Neural crest cell (in vitro differentiated cells): ENCODE measurements around the gene RNF145. TPM values are rescaled to one million over a fixed set of nuclear protein-coding genes. Genes with fewer than 3 reads are reported as not detected.

Experiments used
- DNase-seq: peaks from one replicate; pipeline ENCODE4 v3.0.0; 2021; ENCODE audit warnings: low read depth, mixed read lengths, low spot score
- H3K27ac Mint-ChIP-seq: one replicate; pipeline ENCODE4 v1.8.0; 2021; ENCODE audit warnings: mild to moderate bottlenecking, mixed read lengths; ENCODE audit not compliant: unreplicated experiment
- H3K27me3 Mint-ChIP-seq: 2 replicates; pipeline ENCODE4 v1.8.0; 2021; ENCODE audit warnings: low read depth, mild to moderate bottlenecking, mixed read lengths
- H3K36me3 Mint-ChIP-seq: 2 replicates; pipeline ENCODE4 v1.8.0; 2021; ENCODE audit warnings: low read depth, mild to moderate bottlenecking, mixed read lengths
- H3K4me1 Mint-ChIP-seq: 2 replicates; pipeline ENCODE4 v1.8.0; 2021; ENCODE audit warnings: mixed read lengths
- H3K4me3 Mint-ChIP-seq: one replicate; pipeline ENCODE4 v1.8.0; 2021; ENCODE audit warnings: mild to moderate bottlenecking, mixed read lengths
- H3K9me3 Mint-ChIP-seq: 2 replicates; pipeline ENCODE4 v1.8.0; 2021; ENCODE audit warnings: mixed read lengths
- total RNA-seq: library from RNA; stranded (reverse); gene quantifications from 2 replicates; pipeline ENCODE4 v1.2.1, GENCODE V29; 2021
- TF ChIP-seq, protein P1 (sequence below): fragments of 200-600 bp; sonication (generic); conservative IDR thresholded peaks from 2 replicates; pipeline ENCODE4 v1.5.0; 2021; ENCODE audit warnings: antibody characterized with exemption, mild to moderate bottlenecking

Gene RNF145
- total RNA-seq, 1 donor from 2014 or later = 95.2 TPM

DNA sequence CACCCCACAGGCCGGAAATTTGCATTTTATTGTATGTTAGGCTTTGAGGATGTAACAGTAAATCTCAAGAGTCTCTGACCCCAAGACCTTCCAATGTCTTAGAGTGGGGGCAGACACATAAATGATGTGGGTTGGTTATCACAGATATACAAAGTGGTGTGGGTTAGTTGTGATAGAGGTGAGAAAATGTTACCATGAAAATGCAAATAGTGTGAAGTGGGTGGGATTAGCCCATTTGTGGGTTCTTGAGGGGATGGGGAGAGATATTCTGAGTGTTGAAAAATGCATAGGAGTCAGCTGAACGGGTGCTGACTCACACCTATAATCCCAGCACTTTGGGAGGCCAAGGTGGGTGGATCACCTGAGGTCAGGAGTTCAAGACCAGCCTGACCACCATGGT lies 7.9 kb upstream of the RNF145 start:
- H3K4me1 Mint-ChIP-seq = peaks cover 3% of the 10 kb centered on the region
- no peak overlapping the region for H3K27ac Mint-ChIP-seq
- H3K27me3 Mint-ChIP-seq = peaks cover 3% of the 10 kb centered on the region
- TF ChIP-seq, protein P1, sequence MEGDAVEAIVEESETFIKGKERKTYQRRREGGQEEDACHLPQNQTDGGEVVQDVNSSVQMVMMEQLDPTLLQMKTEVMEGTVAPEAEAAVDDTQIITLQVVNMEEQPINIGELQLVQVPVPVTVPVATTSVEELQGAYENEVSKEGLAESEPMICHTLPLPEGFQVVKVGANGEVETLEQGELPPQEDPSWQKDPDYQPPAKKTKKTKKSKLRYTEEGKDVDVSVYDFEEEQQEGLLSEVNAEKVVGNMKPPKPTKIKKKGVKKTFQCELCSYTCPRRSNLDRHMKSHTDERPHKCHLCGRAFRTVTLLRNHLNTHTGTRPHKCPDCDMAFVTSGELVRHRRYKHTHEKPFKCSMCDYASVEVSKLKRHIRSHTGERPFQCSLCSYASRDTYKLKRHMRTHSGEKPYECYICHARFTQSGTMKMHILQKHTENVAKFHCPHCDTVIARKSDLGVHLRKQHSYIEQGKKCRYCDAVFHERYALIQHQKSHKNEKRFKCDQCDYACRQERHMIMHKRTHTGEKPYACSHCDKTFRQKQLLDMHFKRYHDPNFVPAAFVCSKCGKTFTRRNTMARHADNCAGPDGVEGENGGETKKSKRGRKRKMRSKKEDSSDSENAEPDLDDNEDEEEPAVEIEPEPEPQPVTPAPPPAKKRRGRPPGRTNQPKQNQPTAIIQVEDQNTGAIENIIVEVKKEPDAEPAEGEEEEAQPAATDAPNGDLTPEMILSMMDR = no peak
- H3K4me3 Mint-ChIP-seq = no peak overlapping the region
- no peaks in the 10 kb centered on the region for H3K9me3 Mint-ChIP-seq
- DNase-seq = no peak
- H3K36me3 Mint-ChIP-seq = no peaks in the 10 kb centered on the region

DNA sequence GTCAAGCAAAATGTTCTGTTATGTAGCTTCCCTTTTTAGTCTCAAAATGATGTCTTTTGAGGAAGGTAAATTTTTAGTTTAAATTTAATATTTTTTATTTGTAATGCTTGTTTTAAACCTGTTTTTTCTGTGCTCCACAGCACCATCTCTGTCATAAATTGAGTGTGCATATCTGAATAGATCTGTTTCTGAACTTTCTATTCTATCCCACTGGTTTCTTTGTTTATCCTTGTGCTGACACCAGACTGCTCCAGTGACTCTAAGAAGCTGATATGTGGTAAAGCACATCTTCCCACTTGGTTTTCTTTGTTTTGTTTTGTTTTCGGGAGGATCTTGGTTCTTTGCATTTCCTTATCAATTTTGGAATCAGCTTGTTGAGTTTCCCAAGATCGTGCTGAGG lies 7.1 kb upstream of the RNF145 start:
- TF ChIP-seq, protein P1 = no peak
- H3K9me3 Mint-ChIP-seq = no peaks in the 10 kb centered on the region
- no peak overlapping the region for H3K4me3 Mint-ChIP-seq
- peaks cover 3% of the 10 kb centered on the region for H3K4me1 Mint-ChIP-seq
- no peaks in the 10 kb centered on the region for H3K36me3 Mint-ChIP-seq
- no peak for DNase-seq
- peaks cover 3% of the 10 kb centered on the region for H3K27me3 Mint-ChIP-seq
- no peak overlapping the region for H3K27ac Mint-ChIP-seq

DNA sequence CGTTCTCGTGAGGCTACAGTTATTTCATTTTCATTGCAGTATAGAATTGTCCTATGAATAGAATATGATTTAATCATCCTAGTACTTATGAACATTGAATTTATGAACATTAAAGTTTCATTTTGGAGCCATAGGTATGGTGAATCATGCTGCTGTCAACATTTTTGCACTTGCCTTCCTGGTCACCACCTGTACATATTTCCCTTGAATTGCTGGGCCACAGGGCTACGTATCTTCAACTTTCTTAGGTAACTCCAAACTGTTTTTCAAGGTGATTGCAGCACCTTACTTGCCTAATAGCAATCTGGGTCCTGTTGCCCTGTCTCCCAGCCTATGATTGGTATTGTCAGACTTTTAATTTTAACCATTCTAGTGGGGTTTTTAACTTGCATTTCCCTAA lies 6.5 kb upstream of the RNF145 start:
- no peak overlapping the region for H3K27ac Mint-ChIP-seq
- peaks cover 3% of the 10 kb centered on the region for H3K4me1 Mint-ChIP-seq
- TF ChIP-seq, protein P1 = no peak
- no peaks in the 10 kb centered on the region for H3K9me3 Mint-ChIP-seq
- no peak for DNase-seq
- peaks cover 3% of the 10 kb centered on the region for H3K27me3 Mint-ChIP-seq
- no peak overlapping the region for H3K4me3 Mint-ChIP-seq
- no peaks in the 10 kb centered on the region for H3K36me3 Mint-ChIP-seq

DNA sequence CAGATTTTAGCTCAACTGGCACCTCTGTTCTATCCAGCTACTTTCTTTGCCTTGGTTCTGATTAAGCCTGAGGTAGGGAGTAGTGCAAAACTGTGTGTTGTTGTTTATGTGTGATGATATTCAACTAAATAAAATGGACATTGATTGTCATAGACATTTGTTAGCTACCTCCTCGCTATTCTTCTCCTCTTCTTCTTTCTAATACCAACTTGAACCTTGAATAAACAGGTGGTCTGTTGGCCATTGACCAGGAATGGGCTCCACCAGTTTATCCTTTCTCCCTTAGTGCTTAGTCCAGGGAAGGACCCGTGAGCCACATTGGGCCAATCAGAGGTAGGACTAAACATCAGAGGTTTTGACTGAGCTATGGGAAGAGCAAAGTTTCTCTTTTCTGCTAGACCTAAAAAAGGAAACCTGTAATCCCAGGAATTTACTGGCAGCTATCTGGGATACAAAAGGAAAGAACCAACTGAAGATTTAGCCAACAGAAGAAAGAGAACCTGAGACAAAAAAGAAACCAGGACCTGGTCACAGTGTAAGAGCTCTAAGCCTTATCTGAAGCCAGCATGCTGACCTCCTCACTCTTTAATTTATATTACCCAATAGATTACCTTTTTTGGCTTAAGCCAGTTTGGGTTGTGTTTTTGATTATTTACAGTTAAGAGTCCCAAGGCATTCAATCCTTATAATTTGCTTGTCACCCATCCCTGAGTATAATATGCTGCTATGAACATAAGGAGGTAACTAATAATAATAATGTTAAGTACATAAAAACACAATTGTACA lies 5.3 kb upstream of the RNF145 start:
- H3K4me3 Mint-ChIP-seq = no peak overlapping the region
- DNase-seq = no peak
- H3K9me3 Mint-ChIP-seq = no peaks in the 10 kb centered on the region
- H3K27me3 Mint-ChIP-seq = peaks cover 3% of the 10 kb centered on the region
- H3K4me1 Mint-ChIP-seq = peaks cover 14% of the 10 kb centered on the region
- H3K27ac Mint-ChIP-seq = no peak overlapping the region
- H3K36me3 Mint-ChIP-seq = no peaks in the 10 kb centered on the region
- TF ChIP-seq, protein P1 = no peak

DNA sequence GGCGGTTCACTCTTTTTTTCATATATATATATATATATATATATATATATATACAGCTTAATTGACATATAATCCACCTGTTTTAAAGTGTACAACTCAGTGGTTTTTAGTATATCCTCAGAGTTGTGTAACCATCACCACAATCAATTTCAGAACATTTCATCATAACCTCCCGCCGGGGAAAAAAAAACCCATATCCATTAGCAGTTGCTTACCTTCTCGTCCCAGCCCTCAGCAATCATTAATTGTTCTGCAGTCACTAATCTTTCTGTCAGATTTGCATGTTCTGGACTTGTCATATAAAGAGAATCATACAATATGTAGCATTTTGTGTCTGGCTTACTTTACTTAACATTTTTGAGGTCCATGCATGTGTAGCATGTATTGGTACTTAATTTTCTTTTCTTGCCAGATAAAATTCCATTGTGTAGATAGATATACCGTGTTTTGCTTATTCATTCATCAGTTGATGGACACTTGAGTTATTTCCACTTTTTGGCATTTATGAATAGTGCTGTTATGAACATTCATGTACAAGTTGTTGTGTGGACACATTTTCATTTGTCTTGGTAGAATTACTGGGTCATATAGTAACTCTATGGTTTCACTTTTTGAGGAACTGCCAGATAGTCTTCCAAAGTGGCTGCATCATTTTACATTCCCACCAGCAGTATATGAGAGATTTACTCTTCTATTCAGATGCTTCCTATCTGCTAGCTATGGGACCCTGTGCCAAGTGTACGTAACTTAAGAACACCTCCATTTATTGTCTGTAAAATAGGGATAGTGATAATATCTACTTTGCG lies 3.5 kb upstream of the RNF145 start:
- H3K4me1 Mint-ChIP-seq = peaks cover 18% of the 10 kb centered on the region

More for the DNA sequence above, 3.5 kb upstream of the RNF145 start:
- Mint-ChIP-seq H3K4me3 (peak overlapping the region; percentile 52), H3K27me3 (peaks cover 3% of the 10 kb centered on the region), H3K9me3 (no peaks in the 10 kb centered on the region), H3K27ac (no peak overlapping the region), H3K36me3 (no peaks in the 10 kb centered on the region)
- TF ChIP-seq, protein P1 = no peak
- no peak for DNase-seq
